ENCODE results near the gene PHF2.

PHF2 gene

GRCh38 chr9:93557366-93558137 is 18.8 kb upstream of the PHF2 start:
- TF ChIP-seq GATA2 (IDR thresholded peaks at IDR 0.05; ENCODE audit: low read depth, low read length) (no peak), GATA3 (IDR thresholded peaks at IDR 0.05; ENCODE audit: low read depth, low read length) (no peak)

GRCh38 chr9:93558503-93558902 is 17.9 kb upstream of the PHF2 start:
- TF ChIP-seq GATA3 (IDR thresholded peaks at IDR 0.05; ENCODE audit: low read depth, low read length), result no peak
- no peak for TF ChIP-seq GATA2 (IDR thresholded peaks at IDR 0.05; ENCODE audit: low read depth, low read length)

DNA sequence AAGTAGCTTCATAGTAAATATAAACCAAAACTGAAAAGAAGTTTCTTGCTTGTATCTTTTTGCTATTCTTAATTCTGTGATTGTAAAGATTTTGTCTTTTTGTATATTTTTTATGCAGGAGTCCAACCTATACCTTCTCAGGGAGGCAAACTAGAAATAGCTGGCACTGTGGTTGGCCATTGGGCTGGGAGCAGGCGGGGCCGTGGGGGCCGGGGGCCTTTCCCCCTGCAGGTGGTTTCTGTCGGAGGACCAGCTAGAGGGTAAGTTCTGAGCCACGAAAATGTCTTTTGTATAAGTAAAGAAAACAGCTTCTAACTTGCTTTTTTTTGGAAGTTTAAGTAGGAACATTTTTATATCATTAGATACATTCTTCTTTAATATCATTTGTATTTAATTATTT is 15.4 kb upstream of the PHF2 start:
- TF ChIP-seq GATA2 (IDR thresholded peaks at IDR 0.05; ENCODE audit: low read depth, low read length) (no peak), GATA3 (IDR thresholded peaks at IDR 0.05; ENCODE audit: low read depth, low read length) (no peak)

DNA sequence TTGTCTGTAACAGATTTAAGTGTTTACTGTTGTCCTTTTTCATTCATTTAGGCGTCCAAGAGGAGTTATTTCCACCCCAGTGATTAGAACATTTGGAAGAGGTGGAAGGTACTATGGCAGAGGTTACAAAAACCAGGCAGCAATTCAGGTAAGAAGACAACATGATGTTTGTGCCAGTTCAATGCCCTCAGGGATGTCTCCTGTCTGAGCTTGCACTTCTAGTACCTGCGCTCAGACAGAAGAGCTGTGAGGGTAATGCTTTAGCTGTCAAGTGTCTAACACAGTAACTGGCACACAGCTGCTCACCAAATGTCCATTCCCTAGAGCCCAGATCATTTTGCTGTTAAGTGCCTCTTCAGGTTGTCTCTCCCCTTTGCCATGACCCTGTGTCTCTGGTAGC is 14.2 kb upstream of the PHF2 start:
- TF ChIP-seq GATA2 (IDR thresholded peaks at IDR 0.05; ENCODE audit: low read depth, low read length) (no peak), GATA3 (IDR thresholded peaks at IDR 0.05; ENCODE audit: low read depth, low read length) (no peak)

GRCh38 chr9:93565089-93565488 is 11.3 kb upstream of the PHF2 start:
- no peak for TF ChIP-seq GATA3 (IDR thresholded peaks at IDR 0.05; ENCODE audit: low read depth, low read length)
- TF ChIP-seq GATA2 (IDR thresholded peaks at IDR 0.05; ENCODE audit: low read depth, low read length), result no peak

GRCh38 chr9:93566408-93567270 is 9.7 kb upstream of the PHF2 start:
- no peak for TF ChIP-seq GATA3 (IDR thresholded peaks at IDR 0.05; ENCODE audit: low read depth, low read length)
- TF ChIP-seq GATA2 (IDR thresholded peaks at IDR 0.05; ENCODE audit: low read depth, low read length), result no peak

GRCh38 chr9:93567271-93567959 is 9.0 kb upstream of the PHF2 start:
- TF ChIP-seq GATA2 (IDR thresholded peaks at IDR 0.05; ENCODE audit: low read depth, low read length) (no peak), GATA3 (IDR thresholded peaks at IDR 0.05; ENCODE audit: low read depth, low read length) (no peak)

- TF ChIP-seq GATA3 (IDR thresholded peaks at IDR 0.05; ENCODE audit: low read depth, low read length) (no peak), GATA2 (IDR thresholded peaks at IDR 0.05; ENCODE audit: low read depth, low read length) (no peak)
Measured at GRCh38 chr9:93568169-93568568, 8.2 kb upstream of the PHF2 start.

DNA sequence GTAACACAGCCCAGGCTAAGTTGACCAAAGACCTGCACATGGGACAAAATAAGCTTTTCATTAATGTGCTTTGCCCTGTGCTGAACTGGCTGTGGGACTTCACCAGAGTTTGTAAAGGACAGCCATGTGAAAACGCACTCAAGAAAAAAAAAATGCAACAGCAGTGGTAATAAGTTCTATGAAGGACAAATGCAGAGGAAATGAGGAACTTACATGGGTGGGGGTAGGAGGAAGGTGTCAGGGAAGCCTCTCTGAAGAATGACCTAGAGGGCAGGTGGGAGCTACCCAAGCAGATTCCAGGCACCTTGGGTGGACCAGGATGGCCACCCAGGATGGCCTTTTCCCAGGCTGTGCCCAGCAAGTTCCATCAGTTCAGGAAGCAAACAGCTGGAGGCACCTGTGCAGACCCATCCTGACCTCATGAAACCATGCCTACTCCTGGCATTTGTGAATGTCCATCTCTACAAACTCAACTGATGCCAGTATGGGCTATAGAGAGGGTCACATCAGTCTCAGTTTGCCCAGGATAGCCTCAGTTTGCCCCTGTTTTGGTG is 6.7 kb upstream of the PHF2 start:
- no peak for TF ChIP-seq GATA2 (IDR thresholded peaks at IDR 0.05; ENCODE audit: low read depth, low read length)
- no peak for TF ChIP-seq GATA3 (IDR thresholded peaks at IDR 0.05; ENCODE audit: low read depth, low read length)

- TF ChIP-seq GATA2 (IDR thresholded peaks at IDR 0.05; ENCODE audit: low read depth, low read length), result no peak
- no peak for TF ChIP-seq GATA3 (IDR thresholded peaks at IDR 0.05; ENCODE audit: low read depth, low read length)
Measured at GRCh38 chr9:93572221-93572620, 4.2 kb upstream of the PHF2 start.

DNA sequence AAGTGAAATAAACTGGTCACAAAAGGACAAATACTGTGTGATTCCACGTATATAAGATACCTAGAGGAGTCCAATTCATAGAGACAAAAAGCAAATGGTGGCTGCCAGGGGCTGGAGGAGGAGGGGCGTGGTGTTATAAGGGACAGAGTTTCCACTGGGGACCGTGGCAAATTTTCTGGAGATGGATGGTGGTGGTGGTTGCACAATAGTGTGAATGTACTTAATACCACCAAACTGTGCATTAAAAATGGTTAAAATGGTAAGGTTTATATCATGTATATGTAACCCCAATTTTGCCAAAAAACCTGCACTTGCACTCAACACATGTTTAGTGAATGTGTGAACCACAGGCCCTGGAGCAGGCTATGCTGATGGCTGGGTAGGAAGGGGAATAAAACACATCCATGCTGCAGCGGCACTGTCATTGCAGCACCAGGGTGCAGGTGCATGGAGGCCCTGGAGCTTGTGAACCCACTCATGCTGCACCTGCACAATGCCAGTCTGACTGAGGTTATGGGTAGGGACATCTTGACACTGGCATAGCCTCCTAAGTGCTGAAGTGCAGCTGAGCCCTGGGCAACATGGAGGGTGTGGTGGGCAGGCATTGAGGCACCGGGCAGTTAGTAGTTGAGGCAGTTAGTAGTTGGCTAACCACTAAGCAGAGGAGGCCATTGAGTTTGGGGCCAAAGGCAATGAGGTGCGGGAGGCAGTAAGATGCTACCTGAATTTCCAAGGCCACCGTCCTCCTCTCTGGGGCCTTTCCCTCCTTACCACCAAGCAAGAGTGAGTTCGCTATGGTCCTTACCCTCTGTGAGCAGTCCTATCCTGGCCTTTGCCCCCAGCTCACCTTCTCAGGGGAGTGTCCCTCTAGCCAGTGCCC is 3.5 kb upstream of the PHF2 start:
- no peak for TF ChIP-seq GATA2 (IDR thresholded peaks at IDR 0.05; ENCODE audit: low read depth, low read length)
- no peak for TF ChIP-seq GATA3 (IDR thresholded peaks at IDR 0.05; ENCODE audit: low read depth, low read length)

DNA sequence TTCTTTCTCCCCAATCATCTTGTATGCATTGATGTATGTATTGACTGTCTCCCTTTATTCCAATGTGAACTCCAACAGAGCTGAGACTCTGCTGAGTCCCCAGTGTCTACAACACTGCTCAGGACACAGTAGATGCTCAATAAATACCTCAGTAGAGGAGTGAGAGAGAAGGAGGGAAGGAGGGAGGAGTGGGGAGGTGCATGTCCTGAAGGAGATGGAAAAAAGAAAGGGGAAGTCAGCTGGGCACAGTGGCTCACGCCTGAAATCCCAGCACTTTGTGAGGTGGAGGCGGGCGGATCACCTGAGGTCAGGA is 2.9 kb upstream of the PHF2 start:
- TF ChIP-seq GATA3 (IDR thresholded peaks at IDR 0.05; ENCODE audit: low read depth, low read length), result no peak
- no peak for TF ChIP-seq GATA2 (IDR thresholded peaks at IDR 0.05; ENCODE audit: low read depth, low read length)
